Suppressor macrophage treated with lipopolysaccharide for 1 hour (primary cell): ENCODE data around the gene DLGAP5.

ENCODE experiments used
- DNase-seq, 3 donors: peaks; one replicate each; pipeline ENCODE4 v3.0.0-alpha.2; 2020 to 2022

The DLGAP5 gene

GRCh38 chr14:55109836-55110235, 81.5 kb downstream of the DLGAP5 start:
- DNase-seq = no peak

- DNase-seq = peak; percentile 94 to 98 (median 97)
Observed at GRCh38 chr14:55107766-55108554, 83.4 kb downstream of the DLGAP5 start.

- DNase-seq = no peak
Observed at GRCh38 chr14:55105991-55106390, 85.4 kb downstream of the DLGAP5 start.

- peak; percentile 53 to 67 (median 57) for DNase-seq
Observed at GRCh38 chr14:55103971-55104954, 87.1 kb downstream of the DLGAP5 start.

- peak in 2 of 3 donors; percentile 42 to 52 for DNase-seq
Observed at GRCh38 chr14:55103005-55103640, 88.3 kb downstream of the DLGAP5 start.

GRCh38 chr14:55102141-55102621, 89.2 kb downstream of the DLGAP5 start:
- peak; percentile 68 to 87 (median 73) for DNase-seq

GRCh38 chr14:55101698-55102097, 89.7 kb downstream of the DLGAP5 start:
- DNase-seq = no peak

GRCh38 chr14:55099756-55100155, 91.6 kb downstream of the DLGAP5 start:
- peak in 2 of 3 donors; percentile 33 to 37 for DNase-seq

- DNase-seq = no peak
Observed at GRCh38 chr14:55098561-55098898, 92.9 kb downstream of the DLGAP5 start.
